Measurements from ENCODE around the gene CREB1. TPM values are rescaled to one million over a fixed set of nuclear protein-coding genes. Genes with fewer than 3 reads are reported as not detected.

The CREB1 gene
- total RNA-seq, 1 donor from 2014 or later = 46.9 TPM

DNA sequence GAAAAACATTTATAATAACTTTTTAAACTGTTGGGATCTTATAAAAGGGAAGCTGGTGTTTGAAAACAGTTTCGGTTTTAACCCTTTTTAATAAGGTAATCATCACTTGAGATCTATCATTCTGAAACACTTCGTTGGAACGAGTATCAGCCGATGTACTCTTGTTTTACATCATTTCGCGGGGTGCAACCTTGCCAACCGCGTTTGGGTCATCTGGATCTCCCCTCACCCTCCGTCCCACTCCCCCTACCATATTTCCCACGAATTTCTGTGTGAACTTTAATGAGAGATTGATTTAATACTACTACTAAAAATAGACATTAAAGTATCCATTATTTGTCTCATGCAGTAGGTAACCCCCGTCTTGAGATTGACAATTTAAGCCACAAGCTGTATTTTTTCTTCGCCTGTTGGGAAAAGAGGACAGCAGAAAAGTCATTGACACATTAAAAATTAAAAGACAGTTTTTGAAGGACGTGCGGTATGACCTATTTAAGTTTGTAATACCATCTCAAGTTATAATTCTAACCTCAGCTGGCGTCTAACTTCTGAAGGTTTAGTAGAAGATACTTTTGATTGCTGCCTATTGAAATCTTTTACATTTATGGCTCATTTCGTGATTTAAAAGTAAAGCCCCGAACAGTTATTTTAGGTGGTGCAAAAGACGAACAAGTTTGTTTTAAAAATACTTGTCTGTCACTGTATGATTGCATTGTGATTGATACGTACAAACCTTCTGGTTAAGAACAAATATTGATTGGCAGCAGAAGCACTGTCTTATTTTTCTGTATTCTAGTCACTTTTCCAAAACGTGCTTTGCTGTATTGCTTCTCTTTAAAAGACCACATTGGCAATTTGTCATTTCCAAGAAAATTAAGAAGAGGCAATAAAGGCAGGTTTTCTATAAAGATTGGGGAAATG, 1.5 kb downstream of the CREB1 start:
- intact Hi-C loops (cut with DNase I) = loop anchor here (2.0 kb wide), 1 partner anchor 94 kb away; the partner anchor contains the start of gene METTL21A
- no peak for DNase-seq (ENCODE audit: low spot score)

DNA sequence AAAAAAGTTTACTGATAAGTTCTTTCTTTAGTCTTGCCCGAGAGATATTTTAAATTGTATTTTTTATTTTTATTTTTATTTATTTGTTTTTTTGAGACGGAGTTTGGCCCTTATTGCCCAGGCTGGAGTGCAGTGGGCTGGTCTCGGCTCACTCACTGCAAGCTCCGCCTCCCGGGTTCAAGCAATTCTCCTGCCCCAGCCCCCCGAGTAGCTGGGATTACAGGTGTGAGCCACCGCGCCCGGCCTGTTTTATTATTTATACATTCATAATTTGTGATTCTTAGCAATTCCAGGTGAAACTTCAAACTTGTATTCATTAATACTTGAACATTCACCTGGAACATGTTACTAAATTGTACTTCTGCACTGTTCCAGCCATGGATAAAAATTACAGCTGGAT, 2.9 kb downstream of the CREB1 start:
- DNase-seq (ENCODE audit: low spot score) = no peak
- intact Hi-C loops (cut with DNase I) = no loop called here

DNA sequence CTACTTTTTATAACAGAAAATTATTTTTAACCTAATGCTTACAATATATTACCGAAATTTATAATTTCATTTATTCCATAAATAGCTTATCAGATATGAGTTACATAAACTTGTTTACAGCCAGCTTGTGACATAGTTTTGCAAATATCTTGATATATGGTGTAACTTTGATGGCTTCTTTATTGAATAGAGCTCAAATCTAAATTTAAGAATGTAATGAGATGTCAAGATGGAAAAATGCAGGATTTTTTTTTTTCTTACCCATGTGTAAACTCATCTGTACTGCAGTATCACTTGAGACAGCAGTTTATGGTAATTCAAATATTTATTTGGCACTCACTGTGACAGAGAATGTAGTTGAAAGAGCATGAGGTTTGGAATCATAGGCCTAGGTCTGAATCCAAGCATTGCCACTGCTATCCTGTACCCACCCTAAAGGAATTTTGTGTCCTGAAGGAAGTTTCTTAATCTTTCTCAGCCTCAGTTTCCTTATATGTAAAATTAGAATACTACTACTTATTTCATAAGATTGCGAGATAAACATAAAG, 3.8 kb downstream of the CREB1 start:
- intact Hi-C loops (cut with DNase I) = no loop called here
- no peak for DNase-seq (ENCODE audit: low spot score)

DNA sequence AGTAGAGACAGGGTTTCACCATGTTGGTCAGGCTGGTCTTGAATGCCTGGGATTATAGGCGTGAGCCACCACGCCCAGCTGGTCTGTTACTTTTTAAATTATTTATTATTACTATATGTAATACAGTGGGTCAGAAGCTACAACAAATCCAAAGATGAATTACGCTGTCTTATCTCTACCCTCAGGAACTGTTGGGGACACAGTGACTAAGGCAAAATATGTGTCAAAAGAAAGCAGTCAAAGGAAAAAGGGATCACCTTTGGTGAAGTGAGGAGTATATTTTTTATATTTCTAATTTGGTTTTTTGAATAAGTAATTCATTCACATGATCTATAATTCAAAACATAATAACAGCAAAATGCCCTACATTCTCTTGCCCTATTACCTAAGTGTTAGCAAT, 4.7 kb downstream of the CREB1 start:
- DNase-seq (ENCODE audit: low spot score) = no peak
- intact Hi-C loops (cut with DNase I) = no loop called here

DNA sequence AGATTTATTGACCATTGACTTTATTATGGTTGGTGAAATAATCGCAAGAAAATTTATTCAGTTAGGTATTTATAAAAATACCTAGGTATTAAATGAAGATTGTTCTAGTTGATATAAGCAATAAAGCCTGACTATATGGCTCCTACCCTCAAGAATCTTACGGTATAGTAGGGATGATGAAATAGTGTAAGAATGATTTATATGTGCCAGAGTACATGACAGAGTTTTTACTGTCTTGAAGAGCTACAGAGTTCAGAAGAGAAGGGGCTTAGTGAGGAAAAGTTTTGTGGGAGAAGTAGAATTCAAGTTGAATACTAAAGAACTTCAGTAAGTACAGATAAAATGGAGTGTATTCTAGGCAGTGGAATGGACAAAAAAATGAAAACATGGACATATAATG, 9.7 kb downstream of the CREB1 start:
- no peak for DNase-seq (ENCODE audit: low spot score)
- intact Hi-C loops (cut with DNase I) = no loop called here

DNA sequence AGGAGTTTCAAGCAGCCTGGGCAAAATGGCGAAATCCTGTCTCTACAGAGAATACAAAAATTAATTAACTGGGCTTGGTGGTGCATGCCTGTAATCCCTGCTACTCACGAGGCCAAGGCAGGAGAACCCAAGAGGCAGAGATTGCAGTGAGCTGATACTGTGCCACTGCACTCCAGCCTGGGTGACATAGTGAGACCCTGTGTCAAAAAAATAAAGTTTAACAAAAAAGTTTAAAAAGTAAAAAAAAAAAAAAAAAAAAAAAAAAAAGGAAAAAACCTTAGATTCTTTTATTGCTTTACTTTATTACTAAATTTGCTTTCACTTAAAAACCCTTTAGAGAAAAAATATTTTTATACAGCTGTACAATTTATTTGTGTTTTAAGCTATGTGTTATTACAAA, 10.7 kb downstream of the CREB1 start:
- DNase-seq (ENCODE audit: low spot score) = no peak
- intact Hi-C loops (cut with DNase I) = no loop called here

DNA sequence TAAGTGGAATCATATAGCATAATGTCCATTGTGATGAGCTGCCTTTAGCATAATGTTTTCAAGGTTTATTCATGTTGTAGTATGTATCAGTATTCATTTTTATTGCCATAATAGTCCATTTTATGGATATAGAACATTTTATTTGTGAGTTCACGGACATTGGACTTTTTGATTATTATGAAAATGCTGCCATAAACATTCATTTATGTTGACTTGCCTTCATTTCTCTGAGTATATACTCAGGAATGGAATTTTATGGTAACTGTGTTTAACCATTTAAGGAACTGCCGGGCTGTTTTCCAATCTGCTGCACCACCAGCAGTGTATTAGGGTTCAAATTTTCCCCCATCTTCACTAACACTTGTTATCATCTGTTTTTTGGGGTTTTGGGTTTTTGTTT, 12.2 kb downstream of the CREB1 start:
- intact Hi-C loops (cut with DNase I) = no loop called here
- no peak for DNase-seq (ENCODE audit: low spot score)

DNA sequence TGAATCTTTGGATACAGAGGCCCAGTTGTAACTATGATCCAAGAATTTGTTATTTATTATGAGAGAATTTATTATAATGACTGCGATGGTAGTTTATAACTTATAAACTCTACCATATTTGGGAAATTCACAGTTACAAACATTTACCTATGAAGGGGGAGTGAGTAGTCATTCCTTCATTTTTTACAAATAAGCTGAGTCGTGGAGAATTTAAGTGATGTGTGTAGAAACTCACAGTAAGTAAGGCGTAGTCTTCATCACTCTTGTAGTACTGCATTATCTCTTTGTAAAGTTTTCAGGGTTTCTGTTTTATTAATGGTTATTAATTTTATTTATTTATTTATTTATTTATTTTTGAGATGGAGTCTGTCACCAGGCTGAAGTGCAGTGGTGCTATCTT, 13.5 kb downstream of the CREB1 start:
- intact Hi-C loops (cut with DNase I) = no loop called here
- DNase-seq (ENCODE audit: low spot score) = no peak

DNA sequence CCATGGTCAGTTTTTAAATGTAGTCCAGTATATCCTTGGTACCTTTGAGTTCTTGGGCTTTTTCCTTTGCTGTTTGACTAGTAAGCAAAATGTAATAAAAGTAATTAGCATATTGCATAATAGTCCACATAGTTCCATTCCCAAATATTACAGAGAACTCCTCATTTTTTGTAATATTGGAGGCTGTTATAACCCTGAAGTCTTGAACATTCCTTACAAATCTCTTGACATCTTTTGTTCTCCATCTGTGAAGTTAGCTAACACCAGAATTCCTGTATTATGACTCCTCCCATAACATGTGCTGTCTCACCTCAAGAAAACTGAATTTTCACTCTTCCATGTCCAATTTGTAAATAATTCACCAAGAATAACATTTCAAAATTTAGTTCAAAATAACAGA, 17.1 kb downstream of the CREB1 start:
- DNase-seq (ENCODE audit: low spot score) = no peak

DNA sequence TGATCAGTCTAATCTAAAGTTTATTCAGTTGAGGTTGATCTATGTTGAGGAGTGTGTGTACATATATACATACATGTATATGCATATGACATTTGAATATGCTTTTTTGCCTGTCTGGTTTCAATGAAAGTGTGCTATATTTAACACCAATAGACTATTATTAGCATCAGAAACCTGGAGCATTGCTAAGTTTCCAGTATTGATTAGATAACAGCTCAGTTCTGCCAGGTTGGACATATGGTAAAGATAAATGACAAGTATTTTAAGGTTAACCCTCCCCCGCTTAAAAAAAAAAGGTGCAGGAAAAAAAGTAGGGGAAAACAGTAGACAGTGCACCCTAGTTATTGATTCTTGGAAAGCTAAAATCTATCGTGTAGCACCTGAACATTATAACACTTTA, 19.4 kb downstream of the CREB1 start:
- no peak for DNase-seq (ENCODE audit: low spot score)
- intact Hi-C loops (cut with DNase I) = no loop called here

More for the DNA sequence above, 17.1 kb downstream of the CREB1 start:
- intact Hi-C loops (cut with DNase I) = no loop called here

DNA sequence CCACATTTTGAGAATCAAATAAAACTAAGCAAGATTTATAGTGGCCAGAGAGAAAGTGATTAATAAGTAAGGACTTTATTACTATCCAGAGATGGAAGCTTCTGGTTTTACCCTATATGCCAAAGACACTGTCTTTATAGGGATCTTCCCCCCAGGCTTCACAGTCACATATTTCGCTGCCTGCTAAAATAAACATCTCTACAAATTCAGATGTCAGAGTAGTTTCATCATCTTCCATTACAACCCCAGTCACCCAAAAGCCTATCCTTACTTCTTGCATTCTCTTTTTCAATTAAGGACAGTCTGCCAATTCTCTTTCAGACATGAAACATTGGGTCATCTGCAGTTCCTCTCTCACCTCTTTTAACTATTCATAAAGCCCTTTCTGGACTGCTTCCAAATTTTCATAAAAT, 28.3 kb downstream of the CREB1 start:
- intact Hi-C loops (cut with DNase I) = no loop called here
- DNase-seq (ENCODE audit: low spot score) = no peak

DNA sequence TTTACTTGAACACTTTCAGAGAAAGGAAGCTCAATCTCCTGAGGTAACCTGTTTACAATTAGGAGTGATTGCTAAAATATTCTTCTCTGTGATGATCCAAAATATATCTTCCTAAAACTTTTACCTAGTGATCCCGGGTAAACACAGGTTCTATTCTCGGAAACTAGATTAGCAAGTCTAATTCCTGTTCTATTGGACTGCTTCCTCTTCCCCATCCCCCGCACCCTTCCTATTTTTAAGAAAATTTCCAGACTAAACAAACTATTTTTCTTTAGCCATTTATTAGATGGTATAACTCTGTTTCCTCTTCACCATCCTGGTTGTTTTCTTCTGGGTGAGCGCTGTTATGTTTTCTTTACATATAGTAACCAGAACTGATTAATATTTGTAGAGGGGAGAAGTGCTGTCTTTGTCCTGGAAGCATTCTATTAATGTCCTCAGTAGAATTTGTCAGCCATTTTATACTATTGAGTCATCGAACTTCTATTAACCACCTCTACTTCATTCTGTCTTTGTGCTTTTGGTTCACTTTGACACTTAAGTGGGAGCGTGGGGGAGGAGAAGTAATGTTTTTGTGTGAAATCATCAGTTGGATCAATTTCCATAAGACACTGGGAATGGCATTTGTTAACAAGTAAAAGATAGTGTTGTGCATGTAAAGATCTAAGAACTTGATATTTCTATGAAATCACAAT, 31.8 kb downstream of the CREB1 start:
- no peak for DNase-seq (ENCODE audit: low spot score)
- intact Hi-C loops (cut with DNase I) = no loop called here

DNA sequence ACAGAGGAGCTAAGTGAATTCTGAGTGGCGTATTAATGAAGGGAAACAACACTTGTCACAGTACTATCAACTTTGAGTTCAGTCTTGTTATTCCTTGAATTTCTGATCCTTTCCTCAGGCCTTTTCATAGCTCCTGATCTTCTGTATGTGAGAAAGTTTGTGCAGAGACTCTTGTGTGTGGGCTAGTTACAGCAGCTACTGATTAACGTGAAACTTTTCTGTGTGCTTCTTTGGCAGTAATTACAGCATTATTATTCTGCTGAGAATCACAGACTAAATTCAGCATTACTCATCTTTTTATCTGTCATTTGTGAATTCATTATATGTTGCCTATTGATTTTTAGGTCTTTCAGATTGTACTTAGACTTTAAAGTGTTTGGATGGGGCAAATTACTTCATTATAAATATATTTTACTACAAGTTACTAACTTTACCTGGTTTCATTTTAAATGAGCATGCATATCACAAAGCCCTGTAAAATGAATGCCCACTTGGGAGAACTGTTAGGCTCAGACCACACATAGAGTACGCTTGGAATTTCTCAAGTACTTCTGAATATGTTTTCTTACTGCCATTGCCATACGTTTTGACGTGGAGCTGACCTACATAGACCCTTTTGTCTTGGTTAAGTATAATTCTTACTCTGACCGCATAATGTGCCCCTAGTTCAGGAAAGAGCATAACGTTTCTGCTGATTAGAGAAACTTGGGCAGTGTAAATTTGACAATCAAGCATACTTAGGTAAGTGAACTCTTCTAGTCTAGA, 36.2 kb downstream of the CREB1 start:
- no peak for DNase-seq (ENCODE audit: low spot score)
- intact Hi-C loops (cut with DNase I) = no loop called here

DNA sequence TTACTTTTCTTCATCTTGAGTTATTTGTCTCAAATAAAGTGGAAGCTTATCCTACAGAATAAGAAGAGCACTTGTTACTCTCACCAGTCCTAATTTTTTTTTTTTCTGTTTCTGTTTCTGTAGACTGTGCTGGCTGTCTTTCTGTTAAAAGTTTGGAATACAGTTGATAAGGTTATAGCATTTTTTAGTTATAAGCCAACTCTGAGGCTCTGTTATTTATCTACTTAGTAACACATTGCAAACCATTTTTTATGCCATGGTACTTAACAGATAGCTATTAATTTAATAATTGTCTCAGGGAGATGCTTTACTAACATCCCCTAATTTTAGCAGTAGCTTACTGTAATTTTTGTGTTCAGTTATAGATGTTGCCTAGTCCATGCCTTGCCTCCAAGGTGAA, 37.9 kb downstream of the CREB1 start:
- DNase-seq (ENCODE audit: low spot score) = no peak
- intact Hi-C loops (cut with DNase I) = no loop called here

DNA sequence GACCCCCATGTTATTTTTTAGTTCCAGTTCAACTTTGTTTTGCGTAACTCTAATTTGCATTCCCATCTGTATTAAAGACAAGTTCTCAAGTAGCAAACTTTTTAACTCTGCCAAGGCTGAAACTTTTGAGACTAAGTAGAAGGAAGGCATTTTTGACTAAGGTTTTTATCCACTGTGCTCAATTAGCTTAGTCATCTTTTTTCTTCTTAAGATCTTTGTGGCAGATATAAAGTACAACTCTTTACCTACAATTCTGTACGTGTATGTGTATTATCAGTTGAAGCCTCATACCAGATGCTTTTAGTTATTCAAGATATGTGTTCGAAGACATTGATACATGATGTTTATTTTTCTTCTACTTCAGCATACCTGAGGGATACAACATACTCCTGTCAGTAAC, 41.6 kb downstream of the CREB1 start:
- intact Hi-C loops (cut with DNase I) = no loop called here
- DNase-seq (ENCODE audit: low spot score) = no peak

DNA sequence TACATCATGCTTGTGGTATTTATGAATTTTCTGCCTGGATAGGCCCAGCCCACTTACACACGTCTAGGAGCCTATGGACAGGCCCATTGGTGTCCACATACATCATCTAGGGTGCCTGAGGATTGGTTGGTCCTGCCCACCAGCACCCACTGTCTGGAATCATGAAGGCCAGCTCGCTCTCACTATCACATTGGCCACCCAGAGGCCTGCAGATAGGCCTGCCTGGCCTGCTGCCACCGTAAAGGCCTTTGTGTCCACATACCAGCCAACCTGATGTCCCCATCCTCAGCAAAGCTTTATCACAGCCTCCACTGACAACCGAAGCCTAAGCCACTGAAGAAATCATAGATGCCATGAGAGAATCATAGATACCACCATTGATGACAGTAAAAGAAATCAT, 55.2 kb downstream of the CREB1 start:
- DNase-seq (ENCODE audit: low spot score) = no peak
- intact Hi-C loops (cut with DNase I) = no loop called here

DNA sequence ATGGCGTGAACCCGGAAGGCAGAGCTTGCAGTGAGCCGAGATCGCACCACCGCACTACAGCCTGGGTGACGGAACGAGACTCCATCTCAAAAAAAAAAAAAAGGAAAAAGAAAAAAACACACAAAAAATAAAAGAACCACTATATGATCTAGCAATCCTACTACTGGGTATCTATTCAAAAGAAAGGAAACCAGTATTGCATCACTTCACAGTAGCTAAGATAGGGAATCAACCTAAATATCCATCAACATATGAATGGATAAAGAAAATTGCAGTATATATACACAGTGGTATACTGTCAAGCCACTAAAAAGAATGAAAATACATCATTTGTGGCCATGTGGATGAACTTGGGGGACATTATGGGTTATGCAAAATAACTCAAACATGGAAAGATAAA, 57.5 kb downstream of the CREB1 start:
- intact Hi-C loops (cut with DNase I) = no loop called here
- DNase-seq (ENCODE audit: low spot score) = no peak

DNA sequence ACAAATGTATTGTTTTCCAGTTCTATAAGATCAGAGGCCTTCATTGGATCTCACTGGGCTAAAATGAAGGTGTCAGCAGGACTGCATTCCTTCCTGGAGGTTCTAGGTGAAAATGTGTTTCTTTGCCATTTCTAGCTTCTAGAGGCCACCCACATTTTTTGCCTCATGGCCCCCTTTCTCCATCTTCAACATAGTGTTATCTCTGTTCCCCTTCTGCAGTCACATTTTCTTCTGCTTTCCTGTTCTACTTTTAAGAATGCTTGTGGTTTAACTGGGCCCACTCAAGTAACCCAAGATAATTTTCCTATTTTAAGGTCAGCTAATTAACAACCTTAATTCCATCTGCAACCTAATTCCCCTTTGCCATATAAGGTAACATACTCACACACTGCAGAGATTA, 59.4 kb downstream of the CREB1 start:
- intact Hi-C loops (cut with DNase I) = no loop called here
- DNase-seq (ENCODE audit: low spot score) = no peak

DNA sequence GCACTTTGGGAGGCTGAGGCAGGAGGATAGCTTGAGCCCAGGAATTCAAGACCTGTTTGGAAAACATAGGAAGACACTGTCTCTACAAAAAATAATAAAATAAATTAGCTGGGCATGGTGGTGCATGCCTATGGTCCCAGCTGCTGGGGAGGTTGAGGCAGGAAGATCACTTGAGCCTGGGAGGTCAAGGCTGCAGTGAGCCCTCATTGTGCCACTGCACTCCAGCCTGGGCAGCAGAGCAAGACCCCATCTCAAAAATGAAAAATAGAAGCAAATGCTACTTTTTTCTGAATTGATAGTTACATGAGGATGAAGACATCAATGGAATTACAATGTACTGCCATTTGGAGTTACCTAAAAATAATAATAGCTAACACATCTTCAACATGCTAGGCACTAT, 63.5 kb downstream of the CREB1 start:
- intact Hi-C loops (cut with DNase I) = no loop called here
- DNase-seq (ENCODE audit: low spot score) = no peak

DNA sequence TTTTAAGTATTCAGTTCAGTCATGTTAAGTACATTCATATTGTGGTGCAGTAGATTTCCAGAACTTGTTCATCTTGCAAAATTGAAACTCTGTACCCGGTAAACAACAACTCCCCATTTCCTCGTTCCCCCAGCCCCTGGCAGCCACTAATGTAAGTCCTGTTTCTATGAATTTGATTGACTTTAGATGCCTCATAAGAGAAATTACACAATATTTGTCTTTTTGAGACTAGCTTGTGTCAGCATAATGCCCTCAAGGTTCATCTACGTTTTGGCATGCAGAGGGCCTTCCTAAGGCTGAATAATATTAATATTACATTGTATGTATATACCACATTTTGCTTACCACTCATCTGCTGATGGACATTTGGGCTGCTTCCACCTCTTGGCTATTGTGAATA, 64.5 kb downstream of the CREB1 start:
- intact Hi-C loops (cut with DNase I) = no loop called here
- DNase-seq (ENCODE audit: low spot score) = no peak
